Left cardiac atrium (tissue), 4 donors: ENCODE results near the gene MAPRE2. TPM values are rescaled to one million over a fixed set of nuclear protein-coding genes. Genes with fewer than 3 reads are reported as not detected.

Experiments used
- ATAC-seq, 2 donors: fragments of 200-7000 bp; cut with Tn5 transposase; one replicate each; pipeline ENCODE4 v1.9.1; 2020; ENCODE audit warnings: mild to moderate bottlenecking in 2 of 2, moderate library complexity in 2 of 2
- DNase-seq: peaks from one replicate; pipeline ENCODE4 v3.0.0-alpha.2; 2020
- intact Hi-C, 2 donors: fragments of 100-400 bp; cut with DNase I; formaldehyde crosslinking; loops; one replicate each; pipeline versions ENCODE4 v1.14.1 to v1.15.1; 2022 to 2023
- total RNA-seq, 2 donors: library from RNA; stranded (reverse); fragmentation: NEBNext Ultra II Directional; extraction: Animal tissue kit (Norgen Biotek cat#: 25700); gene quantifications; one replicate each; pipeline ENCODE4 v1.2.1, GENCODE V29; 2021
- donor health status: DM: no; HTN: yes; CAD: no.
- donor health status: DM: no; HTN: yes; CAD: no; lungs with severe emphysema.
- donor health status: DM: yes; HTN: yes; CAD: no.
- donor health status: Dilated cardiomyopathy.

Gene MAPRE2
- total RNA-seq, 2 donors from 2014 or later: 67.1 to 83.4 TPM

DNA sequence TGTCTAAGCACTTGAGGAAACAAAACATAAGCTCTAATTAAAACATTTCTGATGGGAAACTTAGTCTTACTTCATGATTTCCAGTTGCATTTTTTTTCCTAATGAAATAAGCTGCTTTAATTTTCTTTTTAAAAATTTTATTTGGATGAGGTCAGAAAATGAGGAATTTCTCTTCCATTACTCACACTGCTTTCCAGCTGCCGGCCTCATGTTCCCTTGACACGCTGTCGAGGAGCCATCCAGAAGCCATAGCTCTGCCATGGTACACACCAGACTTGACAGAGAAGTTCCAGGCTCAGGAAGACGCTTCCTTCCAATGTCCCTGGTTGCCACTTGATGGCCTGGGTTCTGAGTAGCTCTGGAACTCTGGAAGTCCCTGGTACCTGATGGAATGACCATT lies 12.1 kb upstream of the MAPRE2 start:
- intact Hi-C loops: loop anchor here (5.0 kb wide), 1 partner anchor 113 kb away; no protein-coding TSS in a partner anchor
- peak in 1 of 2 donors; percentile 77 for ATAC-seq
- DNase-seq: peak; percentile 44

DNA sequence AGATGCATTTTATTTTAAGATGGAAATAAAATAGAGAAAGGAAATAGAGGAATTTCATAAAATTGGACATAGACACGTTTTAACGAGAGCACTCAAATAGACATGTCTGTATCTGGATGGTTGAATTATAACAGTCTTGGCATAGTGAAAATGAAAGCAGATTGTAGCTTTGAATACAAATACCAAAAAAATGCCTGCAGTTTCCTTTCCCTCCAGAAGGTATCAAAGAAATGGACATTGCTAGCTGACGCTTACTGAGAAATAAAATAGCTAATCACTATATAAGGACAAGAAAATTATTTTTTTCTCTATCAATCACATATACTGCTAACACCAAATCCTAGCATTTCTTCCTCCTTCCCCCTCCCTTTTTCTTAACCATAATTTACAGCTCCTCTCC lies 11.4 kb upstream of the MAPRE2 start:
- no peak for DNase-seq
- intact Hi-C loops: loop anchor here (5.0 kb wide), 1 partner anchor 113 kb away; no protein-coding TSS in a partner anchor
- ATAC-seq: peak in 1 of 2 donors; percentile 59

DNA sequence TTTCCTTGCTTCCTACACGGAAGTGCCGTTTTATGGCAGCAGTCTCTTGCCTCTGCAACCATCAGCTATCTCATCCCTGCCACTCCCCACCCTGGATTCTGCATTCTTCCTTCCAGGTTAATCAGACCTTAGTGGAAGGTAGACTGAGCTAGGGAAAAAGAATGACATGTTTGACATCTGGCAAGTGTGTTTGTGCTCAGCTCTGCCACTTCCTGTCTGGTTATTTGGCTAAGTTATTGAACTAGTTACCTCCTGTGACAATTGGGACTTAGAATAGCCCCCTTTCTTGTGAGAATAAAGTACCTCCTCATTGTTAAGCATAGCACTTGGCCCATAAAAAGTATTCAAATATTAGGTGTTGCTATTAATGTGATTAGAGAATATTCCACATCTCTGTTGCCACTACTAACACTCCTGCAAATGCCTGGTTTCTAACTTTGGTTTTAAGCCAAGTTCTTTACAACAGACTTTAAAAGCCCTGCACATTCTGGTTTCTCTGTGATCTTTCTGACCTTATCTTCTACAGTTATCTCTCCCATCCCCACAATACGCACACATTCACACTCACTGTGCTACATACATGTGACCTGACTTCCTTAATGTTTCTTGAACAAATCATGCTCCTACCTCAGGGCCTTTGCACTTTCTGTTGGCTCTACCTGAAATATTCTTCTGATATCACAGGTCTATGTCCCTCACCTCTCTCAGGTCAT lies 10.8 kb upstream of the MAPRE2 start:
- DNase-seq: no peak
- intact Hi-C loops: no loop called here
- peak in 1 of 2 donors; percentile 8 for ATAC-seq

DNA sequence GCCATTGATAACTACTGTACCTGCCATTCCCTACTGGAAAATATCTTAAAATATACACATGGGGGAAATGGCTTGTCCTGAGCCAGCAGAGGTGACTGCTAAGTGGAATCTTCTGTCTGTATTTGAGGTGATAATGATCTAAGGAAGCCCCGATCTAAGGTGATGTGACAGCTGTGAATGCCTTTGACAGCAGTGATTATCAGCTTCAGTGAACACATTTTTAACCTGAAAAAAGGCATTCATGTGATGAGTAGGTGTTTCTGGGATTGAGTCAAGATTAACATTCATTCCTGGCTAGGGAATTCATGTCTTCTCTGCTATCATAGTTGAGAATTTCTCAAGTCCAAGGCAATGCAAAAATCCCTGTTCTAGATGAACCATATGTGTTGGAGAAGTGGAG lies 9.1 kb upstream of the MAPRE2 start:
- no peak for ATAC-seq
- intact Hi-C loops: no loop called here
- no peak for DNase-seq

DNA sequence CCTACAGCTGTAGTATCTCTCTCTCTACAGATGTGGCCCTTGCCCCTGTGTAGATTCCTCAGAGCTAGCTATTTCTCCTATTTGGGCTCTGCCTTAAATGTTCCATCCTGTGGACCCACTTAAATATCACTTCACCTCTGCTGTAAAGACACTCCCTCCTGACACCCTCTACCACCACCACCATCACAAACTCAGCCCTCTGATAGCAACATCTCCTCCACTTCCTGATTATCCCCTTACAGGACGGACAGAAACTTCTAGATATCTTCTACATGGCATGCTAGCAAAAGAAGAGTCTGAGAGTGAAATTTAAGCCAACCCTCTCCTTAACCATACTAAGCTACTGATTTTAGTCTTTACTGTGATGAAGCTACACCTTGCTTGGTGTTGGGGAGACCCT lies 3.2 kb upstream of the MAPRE2 start:
- intact Hi-C loops: no loop called here

DNA sequence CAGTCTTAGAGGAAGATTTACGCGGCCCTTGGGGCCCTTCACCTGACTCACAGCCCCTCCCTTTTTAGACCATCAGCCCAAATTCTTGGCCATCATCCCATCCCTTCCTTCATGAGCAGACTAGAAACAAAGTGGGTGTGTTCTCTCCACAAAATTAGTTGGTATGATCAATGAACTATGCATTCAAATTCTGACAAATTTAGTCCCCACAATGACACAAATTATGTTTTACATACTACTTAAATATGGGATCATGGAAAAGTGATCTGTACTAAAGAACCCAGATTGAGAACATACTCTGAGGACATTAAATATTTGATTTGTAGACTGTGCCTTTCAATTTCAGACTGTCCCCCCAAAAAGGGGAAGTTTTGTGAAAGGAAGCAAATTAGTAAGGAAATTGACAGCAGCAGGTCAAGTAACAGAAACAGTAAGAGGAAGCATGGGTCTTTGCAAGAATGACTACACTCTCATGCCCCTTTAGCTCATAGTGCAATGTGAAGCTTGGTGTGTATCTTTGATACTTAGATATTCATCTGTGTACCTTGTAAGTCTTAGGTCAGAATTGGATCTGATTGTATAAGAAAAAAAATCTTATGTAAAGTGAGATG lies 2.2 kb upstream of the MAPRE2 start:
- intact Hi-C loops: no loop called here
- no peak for DNase-seq

More for the DNA sequence above, 3.2 kb upstream of the MAPRE2 start:
- DNase-seq: no peak
- ATAC-seq: no peak

DNA sequence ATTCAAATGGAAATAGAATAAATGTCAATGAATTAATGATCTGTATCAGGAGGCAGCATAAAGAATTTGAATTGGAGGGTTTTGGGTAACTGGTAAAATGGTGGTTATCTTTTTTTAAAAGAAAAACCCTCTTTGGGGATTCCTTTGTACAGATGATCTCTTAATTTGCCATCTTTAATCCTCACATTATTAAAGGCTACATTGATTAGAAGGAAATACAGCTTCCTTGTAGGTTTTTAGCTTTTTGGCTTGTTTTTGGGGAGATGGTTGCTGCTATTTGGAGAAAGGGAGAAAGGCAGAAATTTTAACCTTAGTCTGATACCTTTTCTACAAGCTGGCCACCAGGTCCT lies 600 bp upstream of the MAPRE2 start:
- no peak for DNase-seq
- ATAC-seq: no peak
- intact Hi-C loops: loop anchor here (5.0 to 10.0 kb wide), 2 partner anchors 42 to 54 kb away; no protein-coding TSS in a partner anchor

More for the DNA sequence above, 2.2 kb upstream of the MAPRE2 start:
- no peak for ATAC-seq

DNA sequence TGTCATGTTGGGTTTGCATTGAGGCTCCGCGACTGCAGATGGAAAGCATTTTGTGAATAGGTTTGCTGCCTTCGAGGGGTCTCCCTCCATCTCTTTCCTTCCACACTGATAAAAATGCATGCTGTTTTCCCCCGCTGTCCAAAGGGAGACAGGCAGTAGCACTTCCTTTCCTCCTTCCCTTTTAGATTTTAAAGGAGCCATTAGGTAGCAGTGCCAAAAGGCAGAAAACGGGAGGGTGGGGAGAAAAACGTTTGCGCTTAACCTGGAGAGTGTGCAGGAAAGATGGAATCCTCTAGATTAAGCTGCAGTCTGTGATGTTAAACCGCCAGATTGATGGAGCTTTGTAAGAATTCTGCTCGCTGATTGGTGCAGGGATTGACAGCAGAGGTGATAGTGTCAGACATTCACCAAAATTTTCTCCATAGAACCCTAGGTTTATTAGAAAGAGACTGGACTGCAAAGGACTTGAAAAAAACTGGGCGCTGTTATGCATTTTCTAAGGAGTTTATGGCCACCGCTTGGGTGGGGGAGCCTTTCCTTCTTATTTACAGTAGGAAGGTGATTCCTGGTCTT lies 688 bp downstream of the MAPRE2 start:
- peak; percentile 23 for DNase-seq
- intact Hi-C loops: loop anchor here (5.0 to 10.0 kb wide), 2 partner anchors 40 to 53 kb away; no protein-coding TSS in a partner anchor
- ATAC-seq: peak; percentile 9 to 35

DNA sequence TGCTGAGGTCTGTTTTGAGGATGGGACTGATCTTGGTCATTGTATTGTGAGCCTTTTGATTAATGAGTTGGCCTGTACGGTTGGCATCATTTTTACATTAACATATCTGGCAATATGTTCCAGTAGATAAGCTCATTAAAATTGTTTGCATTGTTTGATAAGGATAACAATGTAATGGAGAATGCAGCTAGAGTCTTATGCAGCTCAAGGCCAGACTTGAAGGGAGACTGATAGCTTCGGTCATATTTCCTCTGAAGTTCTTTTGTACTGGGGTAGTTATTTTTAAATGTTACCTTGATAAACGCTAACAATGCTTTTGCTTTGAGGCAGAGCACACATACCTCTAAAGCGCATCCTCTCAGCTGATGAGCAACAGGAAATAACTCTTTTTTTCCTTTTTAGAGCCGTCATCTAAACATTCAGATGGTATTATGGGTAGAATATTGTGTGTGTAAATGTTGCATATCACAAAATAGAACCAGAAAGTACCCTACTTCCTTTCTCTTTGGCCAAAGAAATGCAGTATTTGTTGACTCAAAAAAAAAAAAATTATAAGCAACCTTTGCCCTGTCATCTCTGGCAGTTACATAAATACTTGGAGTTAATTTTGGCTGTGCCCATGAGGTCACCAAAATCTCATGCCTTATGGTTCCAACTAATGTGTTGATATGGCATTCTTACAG lies 1.3 kb downstream of the MAPRE2 start:
- ATAC-seq: no peak

DNA sequence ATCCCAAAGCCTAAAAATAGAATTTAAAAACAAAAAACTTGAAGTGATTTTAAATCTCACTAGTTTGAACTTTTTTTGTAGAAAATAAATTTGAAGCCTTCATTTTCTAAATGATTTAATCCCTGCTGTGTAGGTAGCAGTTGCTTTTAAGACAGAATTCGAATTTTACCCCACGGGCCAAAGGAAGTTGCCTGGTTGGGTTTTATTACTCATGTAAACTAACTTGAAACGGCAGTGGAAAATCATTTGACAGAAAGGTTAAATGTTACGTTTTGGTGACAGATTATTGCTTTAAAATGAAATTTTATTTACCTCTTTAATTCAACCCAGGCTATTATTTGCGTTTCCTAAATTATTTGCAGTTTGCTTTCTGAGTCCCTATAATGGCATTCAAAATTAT lies 2.0 kb downstream of the MAPRE2 start:
- intact Hi-C loops: loop anchor here (5.0 to 10.0 kb wide), 2 partner anchors 39 to 52 kb away; no protein-coding TSS in a partner anchor
- DNase-seq (no peak), ATAC-seq (no peak)

More for the DNA sequence above, 1.3 kb downstream of the MAPRE2 start:
- no peak for DNase-seq
- intact Hi-C loops: loop anchor here (5.0 to 10.0 kb wide), 2 partner anchors 40 to 52 kb away; no protein-coding TSS in a partner anchor

DNA sequence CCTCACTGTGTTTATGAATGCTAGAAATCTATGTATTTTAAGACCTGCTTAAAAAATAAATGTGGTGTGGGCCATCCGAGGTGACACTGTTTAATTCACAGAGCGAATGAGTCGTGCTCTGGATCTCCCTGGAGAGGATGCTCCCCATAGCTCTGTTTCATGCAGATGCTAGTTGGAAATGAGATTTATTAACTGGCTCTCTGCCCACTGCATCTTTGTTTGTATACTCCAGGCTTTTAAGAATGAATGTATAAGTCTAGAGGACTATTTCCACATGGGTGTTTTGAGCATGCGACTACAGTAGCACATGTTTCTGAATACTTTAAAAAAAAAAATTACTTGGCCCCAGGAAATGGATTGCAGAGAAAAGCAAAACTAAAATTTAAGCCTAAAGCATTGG lies 3.9 kb downstream of the MAPRE2 start:
- DNase-seq: no peak
- ATAC-seq: no peak
- intact Hi-C loops: loop anchor here in 1 of 2 donors (10.0 kb wide), 1 partner anchor 50 kb away; no protein-coding TSS in a partner anchor

DNA sequence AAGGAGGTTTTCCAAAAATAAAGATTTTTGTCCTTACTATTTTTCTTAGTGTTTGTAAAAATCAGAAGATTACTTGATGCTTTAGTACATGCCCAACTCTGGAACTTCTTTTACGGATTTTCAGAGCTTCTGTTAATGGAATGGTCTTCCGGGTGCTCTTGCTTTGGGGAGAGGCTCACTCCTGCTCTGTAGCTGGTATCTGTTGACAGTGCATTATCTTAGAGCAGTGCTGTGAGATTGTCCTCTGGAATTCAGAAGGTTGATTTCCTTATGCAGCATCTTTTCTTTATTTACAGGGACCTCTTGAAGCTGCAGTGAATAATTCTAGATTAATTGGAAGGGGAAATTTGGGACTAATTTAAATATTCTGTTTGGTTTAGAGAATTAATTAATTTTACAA lies 4.6 kb downstream of the MAPRE2 start:
- intact Hi-C loops: loop anchor here in 1 of 2 donors (10.0 kb wide), 1 partner anchor 49 kb away; no protein-coding TSS in a partner anchor
- DNase-seq (no peak), ATAC-seq (no peak)

DNA sequence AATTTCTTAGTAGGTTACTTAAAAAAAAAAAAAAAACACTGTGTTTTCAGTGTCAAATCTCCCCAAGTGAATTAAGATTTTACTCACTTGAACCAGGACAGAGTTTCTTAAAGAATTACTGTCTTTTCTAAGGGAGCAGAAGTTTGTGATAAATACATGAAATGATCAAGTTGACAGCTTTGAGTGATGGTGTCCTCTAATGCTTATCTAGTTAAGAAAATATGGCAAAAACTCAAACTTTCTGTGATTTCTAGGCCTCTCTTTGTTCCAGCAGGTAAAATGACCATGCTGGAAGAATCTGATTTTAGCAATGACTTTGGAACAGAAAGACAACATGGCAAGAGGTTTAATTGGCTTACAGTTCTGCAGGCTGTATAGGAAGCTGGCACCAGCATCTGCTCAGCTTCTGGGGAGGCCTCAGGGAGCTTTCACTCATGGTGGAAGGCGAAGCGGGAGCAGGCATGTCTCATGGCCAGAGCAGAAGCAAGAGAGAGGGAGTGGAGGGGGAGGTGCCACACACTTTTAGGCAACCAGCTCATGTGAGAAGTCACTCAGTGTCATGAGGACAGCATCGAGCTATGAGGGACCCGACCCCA lies 6.6 kb downstream of the MAPRE2 start:
- DNase-seq (no peak), ATAC-seq (no peak)
- intact Hi-C loops: loop anchor here in 1 of 2 donors (10.0 kb wide), 1 partner anchor 47 kb away; no protein-coding TSS in a partner anchor

DNA sequence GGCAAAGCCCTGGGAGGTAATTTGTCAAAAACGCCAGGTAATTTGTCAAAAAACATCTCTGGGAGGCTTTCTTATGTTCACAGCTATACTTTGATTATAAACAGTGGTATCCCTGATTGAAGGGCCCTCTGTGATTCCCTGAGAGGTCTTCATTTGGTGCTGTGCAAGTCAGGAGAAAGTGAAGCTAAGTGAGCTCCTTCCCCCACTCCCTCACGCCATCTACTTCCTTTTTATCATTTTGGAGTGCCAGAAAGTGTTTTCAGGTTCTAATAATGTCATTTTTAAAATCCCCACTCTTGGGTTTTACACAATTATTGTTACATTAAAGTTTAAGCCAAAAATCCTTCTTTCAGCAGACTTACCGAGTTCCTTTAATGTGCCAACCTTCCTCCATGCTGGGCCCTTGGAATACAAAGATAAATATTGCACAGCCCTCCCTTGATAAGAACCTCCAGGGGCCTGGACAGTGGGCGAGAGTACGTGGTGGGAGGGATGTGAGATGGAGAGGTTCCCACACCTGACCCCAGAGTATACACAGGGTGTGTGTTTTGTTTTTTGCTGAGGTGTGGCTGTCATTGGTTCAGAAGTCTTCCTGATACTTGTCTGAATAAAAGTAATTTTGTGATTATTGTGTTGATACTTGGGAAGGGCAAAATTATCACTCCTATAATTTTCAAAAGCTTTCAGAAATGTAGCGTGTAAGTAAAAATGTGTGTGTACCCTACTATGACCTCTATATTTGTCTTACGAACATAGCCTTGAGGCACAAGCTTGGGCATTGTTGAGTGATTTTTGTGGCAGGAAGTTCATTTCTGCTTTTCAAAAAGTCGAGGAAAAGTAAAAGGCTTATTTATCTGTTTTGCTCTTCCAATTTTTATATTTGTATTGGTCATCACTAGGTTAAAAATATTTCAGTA lies 8.2 kb downstream of the MAPRE2 start:
- intact Hi-C loops: loop anchor here in 1 of 2 donors (10.0 kb wide), 1 partner anchor 45 kb away; no protein-coding TSS in a partner anchor
- no peak for ATAC-seq
- DNase-seq: no peak

DNA sequence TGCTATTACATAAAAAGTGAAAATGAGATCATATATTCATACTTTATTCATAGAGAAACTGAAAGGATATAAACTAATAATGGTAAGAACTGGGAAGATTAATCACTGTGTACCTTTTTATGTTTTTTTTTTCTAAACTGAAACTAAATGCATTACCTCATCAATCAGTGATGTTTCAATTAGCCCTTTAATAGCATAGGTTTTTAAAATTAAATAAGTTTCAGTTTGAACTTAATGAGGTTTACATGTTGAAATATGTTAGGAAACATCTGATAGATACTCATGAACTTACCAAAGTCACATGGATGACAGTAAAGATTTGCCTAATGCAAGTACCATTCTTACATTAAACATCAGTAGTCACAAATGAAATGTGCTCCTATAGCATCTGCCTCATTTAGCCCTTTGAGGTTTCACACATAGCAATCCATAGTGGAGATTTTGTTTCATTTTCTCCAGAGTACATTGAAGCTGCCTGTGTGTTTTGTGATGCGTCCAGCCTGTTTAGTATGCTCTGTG lies 8.9 kb downstream of the MAPRE2 start:
- intact Hi-C loops: no loop called here
- DNase-seq: no peak
- peak in 1 of 2 donors; percentile 7 for ATAC-seq

DNA sequence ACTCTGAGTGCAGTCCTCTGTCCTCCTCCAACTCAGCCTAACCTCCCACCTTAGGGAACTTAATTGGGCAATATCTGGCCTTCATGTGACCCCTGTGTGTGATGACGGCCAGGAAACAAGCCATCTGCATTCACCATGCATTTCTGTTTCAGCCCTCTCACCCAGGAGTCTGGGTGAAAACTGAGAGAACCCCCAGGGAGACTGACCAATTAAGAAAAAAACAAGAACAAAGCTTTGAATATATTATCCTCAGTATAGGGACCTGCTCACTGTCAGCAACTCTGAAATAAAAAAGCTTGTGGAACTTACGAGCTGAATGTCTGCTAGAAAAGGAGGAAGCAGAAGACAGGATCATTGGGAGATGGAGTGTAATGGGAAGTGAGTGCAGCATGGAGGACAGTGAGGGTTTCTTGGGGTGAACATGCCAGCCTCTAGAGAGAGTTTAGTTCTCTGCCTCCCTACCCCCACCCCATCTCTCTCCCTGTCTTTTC lies 9.5 kb downstream of the MAPRE2 start:
- peak; percentile 61 to 65 for ATAC-seq
- DNase-seq: no peak
- intact Hi-C loops: no loop called here

DNA sequence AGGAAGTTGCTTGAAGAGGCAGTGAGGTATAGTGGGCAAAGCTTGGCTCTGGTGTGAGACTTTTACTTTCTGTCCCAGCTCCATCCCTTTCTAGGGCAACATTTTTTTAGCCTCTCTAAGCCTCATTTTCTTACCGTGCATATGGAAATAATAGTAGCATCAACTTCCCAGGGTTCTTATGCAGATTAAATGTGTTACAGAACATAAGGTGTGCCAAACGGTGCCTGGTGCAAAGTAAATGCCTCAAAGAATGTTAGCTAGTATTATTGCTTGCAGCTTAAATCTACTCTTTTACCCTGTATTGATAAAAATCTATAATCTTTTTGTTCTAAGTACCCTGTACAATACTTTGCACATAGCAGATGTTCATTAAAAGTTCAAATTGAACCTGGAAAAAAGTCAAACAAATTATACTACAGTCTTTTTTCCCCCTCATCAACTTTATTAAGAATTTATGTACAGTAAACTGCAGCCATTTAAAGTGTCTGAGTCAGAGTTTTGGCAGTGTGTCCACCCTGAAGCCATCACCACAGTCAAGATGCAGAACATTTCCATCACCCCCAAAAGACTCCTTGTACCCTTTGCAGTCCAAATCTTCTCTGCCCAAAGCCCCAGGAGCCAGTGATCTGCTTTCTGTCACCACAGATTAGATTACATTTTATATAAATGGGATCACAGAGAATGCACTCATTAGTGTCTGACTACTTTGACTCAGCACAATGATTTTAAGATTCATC lies 10.6 kb downstream of the MAPRE2 start:
- DNase-seq: no peak
- intact Hi-C loops: no loop called here
- peak in 1 of 2 donors; percentile 66 for ATAC-seq
